HG03575 (cell line): Measurements from ENCODE around the gene PRR14L.
"Not testable (repeated sequence)": the region's sequence is repeated elsewhere in the genome, so short reads cannot be mapped to it uniquely, and the experiment has no call there.

Experiments
- ATAC-seq: cut with Tn5 transposase; IDR thresholded peaks from one replicate; pipeline ENCODE4 v1.9.1; 2021; ENCODE audit not compliant: unreplicated experiment, insufficient number of reproducible peaks, low FRiP score; ENCODE audit errors: extremely low read depth

PRR14L gene

DNA sequence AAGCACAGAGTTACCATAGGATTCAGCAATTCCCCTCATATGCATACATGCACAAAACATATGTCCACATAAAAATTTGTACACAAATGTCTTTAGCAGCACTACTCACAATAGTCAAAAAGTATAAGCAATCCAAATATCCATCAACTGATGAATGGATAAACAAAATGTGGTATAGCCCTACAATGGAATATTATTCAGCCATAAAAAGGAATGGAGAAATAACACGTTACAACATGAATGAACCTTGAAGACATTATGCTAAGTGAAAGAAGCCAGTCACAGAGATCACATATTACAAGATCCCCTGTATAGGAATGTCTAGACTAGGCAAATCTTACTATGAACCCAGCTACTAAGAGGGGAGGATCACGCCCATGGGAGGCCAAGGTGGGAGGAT, 7.2 kb downstream of the PRR14L start:
- ATAC-seq, result no peak

DNA sequence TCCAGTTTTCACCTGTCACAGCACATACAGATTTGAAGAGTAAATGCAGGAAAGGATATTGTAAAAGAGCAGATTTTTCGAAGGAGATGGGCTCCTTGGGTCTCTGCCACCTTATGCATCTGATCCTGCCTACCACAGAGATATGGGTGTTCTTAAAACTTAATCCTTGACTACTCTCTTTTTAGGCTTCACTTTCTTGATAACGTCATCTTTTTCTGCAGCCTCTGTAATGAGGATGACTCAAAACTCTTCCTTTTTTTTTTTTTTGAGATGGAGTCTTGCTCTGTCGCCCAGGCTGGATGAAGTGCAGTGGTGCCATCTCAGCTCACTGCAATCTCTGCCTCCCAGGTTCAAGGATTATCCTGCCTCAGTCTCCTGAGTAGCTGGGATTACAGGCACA, 7.8 kb downstream of the PRR14L start:
- ATAC-seq, result no peak

DNA sequence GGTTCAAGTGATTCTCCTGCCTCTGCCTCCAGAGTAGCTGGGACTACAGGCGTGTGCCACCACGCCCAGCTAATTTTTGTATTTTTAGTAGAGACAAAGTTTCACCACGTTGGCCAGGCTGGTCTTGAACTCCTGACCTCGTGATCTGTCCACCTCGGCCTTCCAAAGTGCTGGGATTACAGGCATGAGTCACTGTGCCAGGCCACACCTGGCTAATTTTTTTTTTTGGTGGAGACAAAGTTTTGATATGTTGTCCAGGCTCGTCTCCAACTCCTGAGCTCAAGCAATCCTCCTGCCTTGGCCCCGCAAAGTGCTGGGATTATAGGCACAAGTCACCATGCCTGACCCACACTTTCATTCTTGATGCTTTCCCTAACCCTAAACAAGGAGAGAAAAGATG, 9.6 kb downstream of the PRR14L start:
- ATAC-seq, result not testable (repeated sequence)

DNA sequence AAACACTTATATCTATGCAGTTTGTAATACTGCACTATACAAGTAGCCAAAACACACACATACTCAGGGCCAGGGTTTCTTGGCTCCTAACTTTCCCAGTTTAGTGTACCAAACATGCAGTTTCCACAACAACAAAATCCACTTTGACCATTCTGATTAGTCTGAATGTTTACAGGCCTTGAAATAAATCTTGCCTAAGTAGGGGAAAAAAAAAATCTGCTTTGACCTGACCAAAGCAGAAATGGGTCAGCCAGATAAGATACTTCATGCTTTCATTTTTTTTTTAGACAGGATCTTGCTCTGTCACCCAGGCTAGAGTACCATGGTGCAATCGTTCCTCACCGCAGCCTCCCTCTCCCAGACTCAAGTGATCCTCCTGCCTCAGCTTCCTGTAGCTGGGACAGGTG, 10.1 kb downstream of the PRR14L start:
- ATAC-seq, result no peak

DNA sequence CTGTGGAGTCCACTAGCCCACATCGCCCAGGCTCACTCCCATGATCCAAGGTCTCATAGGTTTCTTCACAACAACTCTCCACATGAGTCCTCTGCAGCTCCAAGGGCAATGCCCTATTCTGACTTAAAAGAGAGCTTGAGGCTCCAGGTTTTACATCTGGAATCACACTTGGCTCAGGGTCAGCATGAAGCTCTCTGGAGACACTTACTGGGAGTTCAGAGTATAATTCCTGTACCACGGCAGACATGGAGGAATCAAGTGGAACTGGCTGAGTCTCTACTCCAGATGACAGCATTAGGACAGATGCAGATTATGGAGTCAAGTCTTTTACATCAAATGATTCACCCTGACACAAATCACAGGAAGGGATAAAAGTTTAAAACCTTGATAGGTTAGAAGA, 11.4 kb downstream of the PRR14L start:
- ATAC-seq, result no peak

DNA sequence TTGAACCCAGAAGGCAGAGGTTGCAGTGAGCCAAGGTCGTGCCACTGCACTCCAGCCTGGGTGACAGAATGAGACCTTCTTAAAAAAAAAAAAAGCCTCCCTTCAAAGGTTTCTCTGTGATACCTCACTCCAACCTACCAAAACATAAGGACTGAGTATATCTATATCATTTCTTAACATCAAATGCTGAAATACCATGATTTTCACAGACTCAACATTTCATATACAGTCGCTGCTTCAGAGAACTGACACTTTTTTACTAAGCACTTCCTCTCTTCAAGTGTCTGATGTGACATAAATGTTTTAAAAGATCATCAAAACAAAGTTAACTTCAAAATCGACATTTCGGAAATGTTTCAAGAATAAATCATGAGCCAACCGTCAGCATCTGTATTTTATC, 12.0 kb downstream of the PRR14L start:
- ATAC-seq, result no peak

DNA sequence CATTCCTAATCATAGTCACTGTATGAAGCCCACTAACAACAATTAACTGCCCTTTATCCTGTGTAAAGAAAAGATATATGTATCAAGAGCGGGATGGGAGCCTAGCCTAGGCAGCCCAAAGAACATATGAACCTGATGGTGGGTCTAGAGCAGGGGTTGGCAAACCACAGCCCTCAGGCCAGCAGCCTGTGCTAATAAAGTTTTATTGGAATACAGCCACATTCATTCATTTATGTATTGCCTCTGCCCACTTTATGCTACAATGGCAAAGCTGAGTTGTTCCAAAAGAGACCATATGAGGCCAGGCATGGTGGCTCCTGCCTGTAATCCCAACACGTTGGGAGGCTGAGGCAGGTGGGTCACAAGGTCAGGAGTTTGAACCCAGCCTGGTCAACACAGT, 13.5 kb downstream of the PRR14L start:
- no peak for ATAC-seq

DNA sequence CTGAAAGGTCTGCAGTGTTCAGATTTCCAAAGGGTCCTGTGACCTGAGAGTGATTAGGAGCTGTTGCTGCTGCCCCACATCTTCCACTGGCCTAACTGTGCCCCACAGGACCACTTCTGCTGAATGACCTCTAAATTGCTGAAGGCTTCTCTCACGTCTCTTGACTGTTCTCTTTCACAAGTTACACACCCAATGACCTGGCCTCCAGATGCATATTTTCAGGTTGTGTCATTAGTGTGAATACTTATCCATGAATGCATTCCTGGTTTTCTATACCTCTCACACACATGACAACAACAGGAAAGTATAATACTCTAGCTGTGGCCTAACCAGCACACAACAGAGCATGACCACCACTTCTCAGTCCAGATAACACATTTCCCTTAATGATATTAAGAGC, 15.4 kb downstream of the PRR14L start:
- no peak for ATAC-seq

DNA sequence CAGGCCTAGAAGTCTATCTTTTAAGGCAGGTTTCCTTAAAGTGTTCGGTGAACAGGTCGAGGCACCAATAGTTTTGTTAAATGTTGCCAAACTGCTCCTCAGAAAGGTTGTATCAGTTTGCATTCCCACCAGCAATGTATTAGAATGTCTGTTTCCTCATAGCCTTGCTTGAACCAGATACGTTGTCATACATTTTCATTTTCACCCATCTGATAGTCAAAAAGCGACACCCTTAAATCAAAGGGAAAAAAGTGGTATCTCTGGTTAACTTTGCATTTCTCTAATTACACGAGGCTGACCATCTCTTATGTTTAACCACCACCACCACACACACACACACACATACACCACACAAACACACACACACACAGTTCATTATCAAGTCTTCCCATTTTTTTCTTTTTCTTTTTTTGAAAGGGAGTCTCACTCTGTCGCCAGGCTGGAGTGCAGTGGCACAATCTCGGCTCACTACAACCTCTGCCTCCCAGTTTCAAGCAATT, 16.3 kb downstream of the PRR14L start:
- ATAC-seq, result no peak

DNA sequence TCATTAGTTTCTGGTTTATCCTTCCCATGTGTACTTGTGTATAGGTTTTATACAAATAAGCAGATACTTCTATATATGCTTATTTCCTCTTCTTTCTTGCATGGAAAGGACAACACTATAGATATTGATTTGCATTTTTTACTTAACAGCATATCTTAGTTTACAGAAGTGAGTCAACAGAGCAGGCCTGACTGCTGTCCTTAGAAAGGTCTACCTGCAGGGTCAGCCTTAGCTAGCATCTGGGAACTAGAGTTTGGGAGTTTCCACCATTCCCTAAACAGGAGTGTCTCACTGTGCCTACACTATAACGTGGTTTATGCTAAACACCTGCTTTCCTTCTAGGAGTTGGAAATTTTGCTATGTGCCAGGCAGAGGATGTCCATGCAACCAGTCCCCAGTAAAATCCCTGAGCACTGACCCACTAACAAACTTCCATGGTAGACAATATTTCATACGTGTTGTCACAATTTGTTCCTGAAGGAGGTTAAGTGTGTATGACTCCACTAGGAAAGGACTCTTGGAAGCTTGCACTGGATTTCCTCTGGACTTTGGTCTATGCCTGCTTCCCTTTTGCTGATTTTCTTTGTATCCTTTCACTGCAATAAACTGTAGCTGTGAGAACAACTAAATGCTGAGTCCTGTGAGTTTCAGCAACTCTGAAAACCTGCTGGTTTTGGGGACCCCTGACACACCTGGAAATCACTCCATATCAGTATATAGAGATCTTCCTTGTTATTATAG, 17.7 kb downstream of the PRR14L start:
- ATAC-seq, result no peak

DNA sequence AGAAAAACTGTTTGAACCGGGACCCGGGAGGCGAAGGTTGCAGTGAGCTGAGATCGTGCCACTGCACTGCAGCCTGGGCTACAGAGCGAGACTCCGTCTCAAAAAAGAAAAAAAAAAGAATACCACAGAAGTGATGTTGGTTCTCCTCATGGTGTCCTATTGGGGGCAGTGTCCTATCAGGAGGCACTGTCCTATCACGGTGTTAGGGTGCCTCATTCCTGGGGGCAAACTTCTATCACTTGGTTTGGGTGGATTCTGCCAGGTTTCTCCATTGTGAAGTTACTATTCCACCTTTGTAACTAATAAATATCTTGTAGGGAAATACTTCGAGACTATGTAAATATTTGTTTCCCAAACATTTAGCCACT, 19.6 kb downstream of the PRR14L start:
- ATAC-seq, result no peak

DNA sequence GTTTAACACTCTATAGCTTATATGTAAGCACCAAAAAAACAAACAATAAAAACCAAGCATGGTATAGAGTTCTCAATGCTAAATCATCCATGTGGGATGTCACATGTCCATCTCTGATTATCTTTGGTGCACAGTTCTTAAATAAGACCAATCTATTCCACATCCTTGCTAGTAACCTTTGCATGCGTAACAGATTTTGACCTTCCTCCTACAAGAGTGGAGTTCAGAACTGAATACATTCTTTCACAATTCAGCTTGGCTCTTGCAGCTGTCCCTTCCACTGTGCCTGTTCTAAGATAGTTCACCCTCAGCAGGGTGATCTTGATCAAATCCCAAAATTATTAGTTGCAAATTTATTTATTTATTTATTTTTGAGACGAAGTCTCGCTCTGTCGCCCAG, 21.1 kb downstream of the PRR14L start:
- ATAC-seq, result no peak

DNA sequence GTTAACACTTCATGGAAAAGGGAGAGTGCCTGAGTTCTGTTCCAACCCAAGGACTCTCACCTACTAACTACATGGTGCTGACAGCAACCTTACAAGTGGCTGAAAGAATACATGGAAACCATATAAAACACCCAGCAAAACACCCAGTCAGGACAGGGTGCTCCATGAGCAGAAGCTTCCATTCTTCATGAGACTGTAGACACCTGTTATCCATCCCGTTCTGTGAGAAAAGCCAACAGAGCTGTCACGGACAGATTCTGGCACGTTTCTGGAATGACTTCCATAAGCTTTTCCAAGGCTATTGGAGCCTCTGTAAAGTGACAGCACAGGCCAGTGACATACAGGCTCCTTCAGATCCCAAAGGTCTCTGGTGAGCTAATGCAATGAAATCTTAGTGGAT, 23.2 kb downstream of the PRR14L start:
- no peak for ATAC-seq

DNA sequence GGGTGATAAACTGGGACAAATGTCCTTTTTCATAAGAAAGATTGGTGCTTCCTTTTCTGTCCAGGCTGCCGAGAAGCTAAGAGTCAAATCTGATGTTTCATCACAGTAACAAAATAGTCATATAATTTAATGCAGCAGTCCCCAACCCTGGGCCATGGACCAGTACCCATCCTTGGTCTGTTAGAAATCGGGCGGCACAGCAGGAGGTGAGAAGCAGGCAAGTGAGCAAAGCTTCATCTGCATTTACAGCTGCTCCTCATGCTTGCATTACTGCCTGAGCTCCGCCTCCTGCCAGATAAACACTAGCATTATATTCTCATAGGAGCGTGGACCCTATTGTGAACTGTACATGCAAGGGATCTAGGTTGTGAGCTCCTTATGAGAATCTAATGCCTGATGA, 26.2 kb downstream of the PRR14L start:
- ATAC-seq, result no peak

DNA sequence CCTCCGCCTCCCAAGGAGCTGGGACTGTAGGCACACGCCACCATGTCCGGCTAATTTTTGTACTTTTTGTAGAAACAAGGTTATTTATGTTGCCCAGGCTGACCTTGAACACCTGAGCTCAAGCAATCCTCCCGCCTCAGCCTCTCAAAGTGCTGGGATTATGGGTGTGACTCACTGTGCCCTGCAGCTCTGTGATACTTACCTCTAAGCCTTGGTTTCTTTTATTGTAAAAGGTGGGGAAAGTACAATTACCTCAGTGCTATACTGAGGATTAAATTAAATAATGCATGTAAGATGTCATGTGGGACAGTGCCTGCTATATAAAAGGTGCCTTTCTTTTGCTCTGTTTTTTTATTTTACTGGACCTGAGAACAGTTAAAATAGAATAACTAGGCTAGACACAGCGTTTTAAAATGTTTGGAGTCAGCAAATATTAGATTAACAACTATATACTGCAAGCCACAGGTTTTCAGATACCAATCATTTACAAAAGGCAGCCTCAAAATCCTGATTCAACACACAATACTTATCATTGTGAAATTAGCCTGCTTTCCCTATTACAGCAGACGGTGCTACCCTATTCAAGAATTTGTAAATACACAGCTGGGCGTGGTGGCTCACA, 30.0 kb downstream of the PRR14L start:
- ATAC-seq, result no peak

DNA sequence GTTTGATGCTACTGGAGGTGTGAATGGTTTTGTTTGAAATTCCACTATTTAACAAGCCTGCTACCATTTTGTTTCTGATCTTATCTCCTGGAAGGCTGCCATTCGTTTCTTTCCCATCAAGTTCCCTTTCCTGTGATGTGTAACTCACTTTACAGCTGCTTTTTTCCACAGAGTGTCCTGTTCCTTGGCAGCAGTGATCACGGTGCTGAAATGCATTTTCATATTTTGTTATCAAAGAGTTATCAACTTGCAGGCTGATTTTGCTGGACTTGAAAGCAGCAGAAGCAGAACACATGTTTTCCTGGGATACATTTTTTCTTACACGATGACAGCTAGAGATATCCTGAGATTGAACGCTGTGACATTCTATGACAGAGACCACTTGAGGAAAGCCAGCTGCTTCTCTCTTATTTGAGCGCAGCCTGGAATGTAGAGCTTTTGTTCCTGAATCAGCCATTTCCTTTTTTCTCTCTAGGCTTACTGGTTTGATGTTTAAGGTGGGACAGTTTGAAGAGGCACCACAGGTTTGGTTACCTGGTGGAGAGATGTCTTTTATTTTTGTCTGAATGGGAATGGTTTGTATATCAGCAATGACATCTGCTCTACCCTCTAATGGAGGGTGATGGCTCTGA, 34.7 kb downstream of the PRR14L start:
- ATAC-seq, result no peak

DNA sequence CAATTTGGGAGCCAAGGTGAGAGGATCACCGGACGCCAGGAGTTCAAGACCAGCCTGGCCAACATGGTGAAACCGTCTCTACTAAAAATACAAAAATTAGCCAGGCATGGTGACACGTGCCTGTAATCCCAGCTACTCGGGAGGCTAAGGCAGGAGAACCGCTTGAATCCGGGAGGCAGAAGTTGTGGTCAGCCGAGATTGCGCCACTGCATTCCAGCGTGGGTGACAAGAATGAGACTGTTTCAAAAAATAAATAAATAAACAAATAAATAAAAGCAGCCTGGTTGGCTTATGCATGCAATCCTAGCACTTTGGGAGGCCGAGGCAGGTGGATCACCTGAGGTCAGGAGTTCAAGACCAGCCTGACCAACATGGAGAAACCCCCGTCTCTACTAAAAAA, 38.7 kb downstream of the PRR14L start:
- ATAC-seq, result not testable (repeated sequence)

DNA sequence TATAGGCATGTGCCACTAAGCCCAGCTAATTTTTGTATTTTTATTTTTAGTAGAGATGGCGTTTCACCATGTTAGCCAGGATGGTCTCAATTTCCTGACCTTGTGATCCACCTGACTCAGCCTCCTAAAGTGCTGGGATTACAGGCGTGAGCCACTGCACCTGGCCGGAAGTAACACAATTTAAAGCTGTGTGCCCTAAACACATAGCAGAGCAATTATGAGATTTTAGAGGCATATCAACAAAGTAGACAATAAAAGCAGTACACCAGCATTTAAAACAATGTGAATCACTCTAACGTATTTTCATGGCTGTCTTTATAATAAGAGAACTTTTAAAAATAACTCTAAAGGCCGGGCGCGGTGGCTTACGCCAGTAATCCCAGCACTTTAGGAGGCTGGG, 42.4 kb downstream of the PRR14L start:
- ATAC-seq, result no peak

DNA sequence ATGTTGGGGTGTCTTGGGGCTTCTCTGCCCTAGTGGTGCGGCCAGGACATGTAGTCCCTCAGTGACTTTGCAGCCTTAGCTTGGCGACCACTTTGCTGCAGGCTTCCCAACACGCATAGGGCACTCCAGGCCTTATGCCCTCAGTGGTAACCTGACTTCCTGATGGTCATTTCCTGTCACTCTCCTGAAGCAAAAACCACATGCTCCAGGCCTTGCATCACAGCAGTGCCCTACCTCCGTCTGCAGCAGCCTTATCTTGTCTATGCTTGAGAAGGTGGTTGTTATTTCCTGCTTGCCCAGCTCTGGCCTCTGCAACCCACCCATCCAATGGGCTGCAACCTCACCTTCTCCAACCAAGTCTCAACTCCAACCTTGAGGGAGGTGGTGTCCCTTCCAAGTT, 54.5 kb downstream of the PRR14L start:
- no peak for ATAC-seq

DNA sequence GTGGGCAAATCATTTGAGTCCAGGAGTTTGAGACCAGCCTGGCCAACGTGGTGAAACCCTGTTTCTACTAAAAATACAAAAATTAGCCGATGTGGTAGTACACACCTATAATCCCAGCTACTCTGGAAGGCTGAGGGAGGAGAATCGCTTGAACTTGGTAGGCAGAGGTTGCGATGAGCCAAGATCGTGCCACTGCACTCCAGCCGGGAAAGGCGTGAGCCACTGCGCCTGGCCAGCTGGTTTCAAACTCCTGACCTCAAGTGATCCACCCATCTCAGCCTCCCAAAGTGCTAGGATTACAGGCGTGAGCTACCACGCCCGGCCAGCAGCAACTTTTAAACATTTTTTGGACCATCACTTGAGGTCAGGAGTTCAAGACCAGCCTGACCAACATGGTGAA, 55.9 kb downstream of the PRR14L start:
- ATAC-seq, result not testable (repeated sequence)
